H1 (cell line): ENCODE measurements around the gene APBB1. TPM values are rescaled to one million over a fixed set of nuclear protein-coding genes. Genes with fewer than 3 reads are reported as not detected.

Source experiments
- CTCF ChIA-PET: fragments of 300-600 bp; sonication (Branson Sonifier 250); formaldehyde crosslinking; loops from one replicate; lab custom pipeline; 2021; ENCODE audit not compliant: partially characterized antibody; lab: Charles Lee
- POLR2A ChIA-PET: fragments of 300-600 bp; sonication (Branson Sonifier 250); formaldehyde crosslinking; loops from one replicate; lab custom pipeline; 2021; ENCODE audit warnings: inconsistent platforms; ENCODE audit not compliant: partially characterized antibody; lab: Charles Lee
- DNase-seq, 2 experiments: peaks; one replicate each; pipeline versions ENCODE4 v3.0.0 to v3.0.0-alpha.2; 2010 to 2022; ENCODE audit warnings: low spot score in 2 of 2, low read depth in 1 of 2, mixed read lengths in 1 of 2
- FAIRE-seq: peaks from 2 replicates; lab custom pipeline; 2011; peaks lifted over from hg19 to GRCh38; lab: Jason Lieb, UNC
- H2AFZ ChIP-seq: 2 replicates; pipeline ENCODE4 v1.8.1; 2012; ENCODE audit warnings: low read length, inconsistent platforms
- H2AK5ac ChIP-seq: 2 replicates; pipeline ENCODE4 v1.6.1; 2013; ENCODE audit warnings: low read depth, low read length
- H2BK120ac ChIP-seq: replicated peaks from 2 replicates; pipeline ENCODE3; 2013; ENCODE audit warnings: low read depth, low read length, inconsistent platforms
- H2BK12ac ChIP-seq: 2 replicates; pipeline ENCODE4 v1.6.1; 2013; ENCODE audit warnings: low read depth, low read length
- H2BK15ac ChIP-seq: 2 replicates; pipeline ENCODE4 v1.6.1; 2013; ENCODE audit warnings: low read length
- H2BK20ac ChIP-seq: 2 replicates; pipeline ENCODE4 v1.6.1; 2013; ENCODE audit warnings: low read length
- H2BK5ac ChIP-seq: 2 replicates; pipeline ENCODE4 v1.6.1; 2013; ENCODE audit warnings: low read depth, low read length
- H3K14ac ChIP-seq: 2 replicates; pipeline ENCODE4 v1.6.1; 2013; ENCODE audit warnings: inconsistent platforms; ENCODE audit not compliant: insufficient read length
- H3K18ac ChIP-seq: 2 replicates; pipeline ENCODE4 v1.6.1; 2013; ENCODE audit warnings: low read length; ENCODE audit errors: extremely low read depth
- H3K23ac ChIP-seq: 2 replicates; pipeline ENCODE4 v1.6.1; 2013; ENCODE audit warnings: inconsistent platforms; ENCODE audit not compliant: insufficient read length
- H3K23me2 ChIP-seq: 2 replicates; pipeline ENCODE4 v1.6.1; 2013; ENCODE audit warnings: low read depth, low read length
- H3K27ac ChIP-seq: 2 replicates; pipeline ENCODE4 v1.6.1; 2011; ENCODE audit warnings: low read depth, low read length, inconsistent platforms
- H3K27me3 ChIP-seq, 4 experiments: replicated peaks in 1 of 4; 1 replicate in 1 of 4; 2 replicates in 3 of 4; pipeline versions ENCODE4 v1.6.1 to v1.8.1; 2011 to 2013; ENCODE audit warnings: low read length in 3 of 4, mild to moderate bottlenecking in 3 of 4, inconsistent platforms in 2 of 4, mixed read lengths in 2 of 4, moderate library complexity in 1 of 4; ENCODE audit not compliant: control insufficient read depth in 3 of 4, insufficient read depth in 3 of 4; ENCODE audit errors: extremely low read depth in 1 of 4
- H3K36me3 ChIP-seq, 4 experiments: 2 replicates each; pipeline versions ENCODE4 v1.6.1 to v1.8.1; 2011 to 2013; ENCODE audit warnings: mild to moderate bottlenecking in 4 of 4, low read length in 3 of 4, moderate library complexity in 2 of 4, control low read depth in 1 of 4, inconsistent platforms in 1 of 4; ENCODE audit not compliant: insufficient read depth in 4 of 4, control insufficient read depth in 2 of 4
- H3K4ac ChIP-seq: replicated peaks from 2 replicates; pipeline ENCODE3; 2013; ENCODE audit warnings: low read length, low read depth, mixed read lengths, inconsistent platforms; ENCODE audit not compliant: insufficient read length
- H3K4me1 ChIP-seq, 4 experiments: replicated peaks in 1 of 4; 1 replicate in 1 of 4; 2 replicates in 3 of 4; pipeline versions ENCODE4 v1.6.1 to v1.8.1; 2011 to 2013; ENCODE audit warnings: low read length in 3 of 4, inconsistent platforms in 2 of 4, mixed read lengths in 1 of 4; ENCODE audit not compliant: insufficient read depth in 4 of 4, control insufficient read depth in 3 of 4
- H3K4me2 ChIP-seq, 2 experiments: 2 replicates each; pipeline versions ENCODE4 v1.6.1 to v1.8.1; 2011 to 2013; ENCODE audit warnings: low read depth in 2 of 2, low read length in 2 of 2, control low read depth in 1 of 2, inconsistent platforms in 1 of 2, mild to moderate bottlenecking in 1 of 2; ENCODE audit not compliant: insufficient read depth in 1 of 2
- H3K4me3 ChIP-seq, 4 experiments: fragments of 200-600, 300-600 bp in 1 of 4; sonication (generic), shearing (Covaris generic), sonication (Bioruptor Twin) in 1 of 4; 2 replicates each; pipeline versions ENCODE4 v1.5.1 to v1.8.1; 2011 to 2016; ENCODE audit warnings: low read length in 4 of 4, low read depth in 3 of 4, control low read depth in 2 of 4, inconsistent platforms in 2 of 4, mild to moderate bottlenecking in 2 of 4, mixed read lengths in 1 of 4, moderate library complexity in 1 of 4; ENCODE audit not compliant: insufficient read depth in 2 of 4; ENCODE audit errors: extremely low read depth in 1 of 4
- H3K56ac ChIP-seq: replicated peaks from 2 replicates; pipeline ENCODE3; 2013; ENCODE audit warnings: low read depth, mild to moderate bottlenecking, mixed read lengths, low read length, inconsistent platforms; ENCODE audit not compliant: insufficient read length
- H3K79me1 ChIP-seq: 2 replicates; pipeline ENCODE4 v1.6.1; 2013; ENCODE audit warnings: low read depth, low read length, control low read depth
- H3K79me2 ChIP-seq, 2 experiments: 2 replicates each; pipeline versions ENCODE4 v1.6.1 to v1.8.1; 2012 to 2013; ENCODE audit warnings: low read length in 2 of 2, mild to moderate bottlenecking in 2 of 2, inconsistent platforms in 1 of 2; ENCODE audit not compliant: insufficient read depth in 2 of 2, control insufficient read depth in 1 of 2
- H3K9ac ChIP-seq, 4 experiments: replicated peaks in 1 of 4; 1 replicate in 1 of 4; 2 replicates in 3 of 4; pipeline versions ENCODE4 v1.6.1 to v1.8.1; 2011 to 2013; ENCODE audit warnings: low read depth in 3 of 4, low read length in 3 of 4, control low read depth in 2 of 4, mild to moderate bottlenecking in 2 of 4, moderate library complexity in 2 of 4, inconsistent platforms in 1 of 4; ENCODE audit errors: extremely low read depth in 1 of 4
- H3K9me3 ChIP-seq, 2 experiments: 2 replicates each; pipeline versions ENCODE4 v1.6.1 to v1.8.1; 2012 to 2013; ENCODE audit warnings: mild to moderate bottlenecking in 2 of 2, moderate library complexity in 2 of 2, control low read depth in 1 of 2, inconsistent platforms in 1 of 2, low read depth in 1 of 2, low read length in 1 of 2, mixed read lengths in 1 of 2; ENCODE audit not compliant: insufficient read depth in 2 of 2
- H4K20me1 ChIP-seq, 2 experiments: replicated peaks in 1 of 2; 2 replicates each; pipeline versions ENCODE3 to v1.8.1; 2011 to 2013; ENCODE audit warnings: inconsistent platforms in 2 of 2, low read length in 2 of 2, mild to moderate bottlenecking in 1 of 2; ENCODE audit not compliant: insufficient read depth in 2 of 2, control insufficient read depth in 1 of 2
- H4K5ac ChIP-seq: 2 replicates; pipeline ENCODE4 v1.6.1; 2013; ENCODE audit warnings: low read length, low read depth, mixed read lengths, inconsistent platforms; ENCODE audit not compliant: insufficient read length
- H4K8ac ChIP-seq: 2 replicates; pipeline ENCODE4 v1.8.0; 2013; ENCODE audit warnings: mild to moderate bottlenecking, moderate library complexity, low read length, inconsistent platforms; ENCODE audit not compliant: insufficient read depth; ENCODE audit errors: extremely low read depth
- H4K91ac ChIP-seq: replicated peaks from 2 replicates; pipeline ENCODE3; 2013; ENCODE audit warnings: low read length, mixed read lengths, inconsistent platforms; ENCODE audit not compliant: insufficient read length
- CHD2 ChIP-seq: IDR thresholded peaks from 2 replicates; pipeline ENCODE4 v1.6.1; 2012; ENCODE audit warnings: low read length, improper control_type of control experiment
- EP300 ChIP-seq, 2 experiments: IDR thresholded peaks; 1 replicate in 1 of 2; 2 replicates in 1 of 2; pipeline ENCODE4 v1.6.1; 2011 to 2012; ENCODE audit warnings: low read depth in 2 of 2, low read length in 2 of 2, mild to moderate bottlenecking in 2 of 2, borderline replicate concordance in 1 of 2, inconsistent platforms in 1 of 2, moderate library complexity in 1 of 2
- GABPA ChIP-seq: IDR thresholded peaks from 2 replicates; pipeline ENCODE4 v1.6.1; 2011; ENCODE audit warnings: mild to moderate bottlenecking, low read length, moderate library complexity, borderline replicate concordance; ENCODE audit not compliant: insufficient read depth
- SIN3A ChIP-seq, 2 experiments: IDR thresholded peaks in 1 of 2; conservative IDR thresholded peaks in 1 of 2; 2 replicates each; pipeline ENCODE4 v1.6.1; 2011 to 2012; ENCODE audit warnings: low read length in 2 of 2, improper control_type of control experiment in 1 of 2, low read depth in 1 of 2, mild to moderate bottlenecking in 1 of 2
- TAF1 ChIP-seq: IDR thresholded peaks from 2 replicates; pipeline ENCODE4 v1.6.1; 2011; ENCODE audit warnings: mild to moderate bottlenecking, low read depth, low read length
- TEAD4 ChIP-seq: IDR thresholded peaks from 2 replicates; pipeline ENCODE4 v1.6.1; 2012; ENCODE audit warnings: low read depth, low read length, inconsistent platforms, mixed read lengths
- WGBS, 2 experiments: shearing (Covaris generic) in 1 of 2; methylation state at CpG; one replicate each; pipeline versions ENCODE4 v1.1.6 to v1.1.7; 2013 to 2015; ENCODE audit warnings: low lambda C conversion rate in 2 of 2, mixed read lengths in 2 of 2, inconsistent platforms in 1 of 2, low coverage in 1 of 2, missing lambda C conversion rate in 1 of 2; ENCODE audit not compliant: insufficient replicate concordance in 2 of 2, insufficient coverage in 1 of 2, insufficient read length in 1 of 2; ENCODE audit errors: extremely low coverage in 1 of 2, missing lambda C conversion rate in 1 of 2; 5-methylcytosine and 5-hydroxymethylcytosine counted together
- polyA plus RNA-seq, 7 experiments: library from polyadenylated mRNA; depleted of rRNA in 3 of 7; stranded (reverse) in 5 of 7; unstranded in 2 of 7; fragments of >200 nt in 5 of 7; fragments of 200-250 nt in 2 of 7; gene quantifications; 1 replicate in 5 of 7; 2 replicates in 1 of 7; 4 replicates in 1 of 7; pipeline versions ENCODE4 v1.2.1 to v1.2.3, GENCODE V29; 2011 to 2013; ENCODE audit warnings: missing spikeins in 2 of 7, mixed read lengths in 2 of 7
- total RNA-seq: library from RNA; stranded (reverse); fragmentation: NEBNext Ultra II Directional; extraction: Animal tissue kit (Norgen Biotek cat#: 25700); gene quantifications from 2 replicates; pipeline ENCODE4 v1.2.1, GENCODE V29; 2021
- TF ChIP-seq, protein P1 (sequence below): IDR thresholded peaks from 2 replicates; pipeline ENCODE4 v1.6.1; 2011; ENCODE audit warnings: low read length, improper control_type of control experiment

Gene APBB1
- total and polyA plus RNA-seq, 2 of the 8 experiments (the other 6 are each of a cell fraction or from before 2014, with no cell fraction given): 23.9 to 33.1 TPM

DNA sequence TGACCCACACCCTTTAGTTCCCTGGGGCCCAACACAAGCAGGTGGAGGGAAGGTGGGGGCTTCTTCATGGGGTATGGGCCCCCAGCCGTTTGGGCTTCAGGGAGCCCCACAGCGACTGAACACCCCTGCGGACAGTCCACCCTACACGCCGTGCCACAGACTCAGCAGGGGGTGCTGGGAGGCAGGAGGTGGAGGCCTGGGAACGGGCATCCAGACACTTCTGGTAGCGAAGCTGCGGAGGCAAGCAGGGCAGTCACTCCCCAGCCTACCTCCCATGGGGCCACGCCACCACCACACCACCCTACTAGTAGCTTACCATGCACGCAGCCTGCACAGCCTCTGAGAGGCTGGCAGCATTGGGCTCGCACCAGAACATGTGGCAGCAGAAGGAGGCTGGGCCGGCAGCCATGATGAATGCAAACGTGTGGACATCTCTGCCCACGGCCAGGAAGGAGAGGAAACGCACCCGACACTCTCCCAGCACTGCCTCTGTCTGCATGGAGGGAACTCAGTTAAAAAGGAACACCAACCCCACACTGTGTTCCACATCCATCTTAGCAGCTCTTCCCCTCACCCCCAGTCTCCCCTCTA, 23.3 kb downstream of the APBB1 start:
- Histone ChIP-seq H3K79me1 (no peaks in the 10 kb centered on the region), H2BK120ac (no peak overlapping the region), H2BK12ac (no peak overlapping the region), H3K9me3 (no peaks in the 10 kb centered on the region), H3K4me1 (peaks cover 0 to 4% (median 2%) of the 10 kb centered on the region in 4 experiments; a peak in 4 of 7 replicates), H2BK15ac (no peak overlapping the region), H3K23me2 (no peaks in the 10 kb centered on the region; the same call in 1 of the 2 replicates), H3K4me3 (no peak overlapping the region), H4K91ac (no peak overlapping the region), H3K14ac (no peak overlapping the region), H2AK5ac (no peak overlapping the region), H3K27me3 (peaks cover 2 to 8% (median 4%) of the 10 kb centered on the region in 4 experiments), H3K18ac (no peak overlapping the region), H3K23ac (no peak overlapping the region), H3K36me3 (no peaks in the 10 kb centered on the region; a peak in 1 of 8 replicates), H3K79me2 (no peaks in the 10 kb centered on the region), H3K56ac (no peak overlapping the region), H3K4ac (no peak overlapping the region), H2BK20ac (no peak overlapping the region), H3K27ac (no peak overlapping the region), H2BK5ac (no peak overlapping the region), H4K8ac (peak overlapping the region; percentile 35; the same call in 1 of the 2 replicates), H3K9ac (no peak overlapping the region), H3K4me2 (no peak overlapping the region), H4K20me1 (peaks cover 0 to 2% of the 10 kb centered on the region in 2 experiments), H2AFZ (no peak overlapping the region), H4K5ac (no peak overlapping the region)
- DNase-seq (no peak), FAIRE-seq (no peak)
- 96% methylated on average over 15 of the region's 16 CpGs; no CpG with 5 or more reads in 1 of the 2 experiments for WGBS, 2 experiments
- POLR2A ChIA-PET: no interaction called here
- CTCF ChIA-PET: interaction anchor here (0.6 to 2.8 kb wide), 5 partner anchors 13 to 48 kb away, joined by 3 to 11 read pairs (median 4); no protein-coding TSS in a partner anchor
- TF ChIP-seq, protein P1, sequence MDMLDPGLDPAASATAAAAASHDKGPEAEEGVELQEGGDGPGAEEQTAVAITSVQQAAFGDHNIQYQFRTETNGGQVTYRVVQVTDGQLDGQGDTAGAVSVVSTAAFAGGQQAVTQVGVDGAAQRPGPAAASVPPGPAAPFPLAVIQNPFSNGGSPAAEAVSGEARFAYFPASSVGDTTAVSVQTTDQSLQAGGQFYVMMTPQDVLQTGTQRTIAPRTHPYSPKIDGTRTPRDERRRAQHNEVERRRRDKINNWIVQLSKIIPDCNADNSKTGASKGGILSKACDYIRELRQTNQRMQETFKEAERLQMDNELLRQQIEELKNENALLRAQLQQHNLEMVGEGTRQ: no peak
- TF ChIP-seq SIN3A (conservative IDR thresholded peaks at IDR 0.05 in 1 of 2, IDR thresholded peaks at IDR 0.05 in 1 of 2; ENCODE audit: low read depth in 1 of 2, low read length in 2 of 2) (no peak), GABPA (no peak), TEAD4 (no peak), EP300 (IDR thresholded peaks at IDR 0.05; ENCODE audit: borderline replicate concordance in 1 of 2, low read depth in 2 of 2, low read length in 2 of 2) (no peak), CHD2 (no peak), TAF1 (no peak)
